A549 (cell line): ENCODE results near the gene ATF5.

Experiments
- HOXB5 ChIP-seq: fragments of 250-450 bp; sonication (Bioruptor Pico); IDR thresholded peaks from 2 replicates; pipeline ENCODE4 v1.5.0; 2020; ENCODE audit warnings: mild to moderate bottlenecking, moderate library complexity
- POLR2A ChIP-seq: IDR thresholded peaks from 2 replicates; pipeline ENCODE4 v1.6.1; 2012; ENCODE audit warnings: mild to moderate bottlenecking, low read length
- USF2 ChIP-seq: fragments of 450-650 bp; IDR thresholded peaks from 2 replicates; pipeline ENCODE4 v1.6.1; 2014; ENCODE audit warnings: antibody characterized with exemption
- TF ChIP-seq, protein P1 (sequence below): fragments of >200 bp; sonication (Bioruptor Twin); formaldehyde crosslinking; IDR thresholded peaks from 3 replicates; pipeline ENCODE4 v1.5.1; 2016

GRCh38 chr19:49929611-49930482 is 842 bp downstream of the ATF5 start:
- TF ChIP-seq, protein P1, sequence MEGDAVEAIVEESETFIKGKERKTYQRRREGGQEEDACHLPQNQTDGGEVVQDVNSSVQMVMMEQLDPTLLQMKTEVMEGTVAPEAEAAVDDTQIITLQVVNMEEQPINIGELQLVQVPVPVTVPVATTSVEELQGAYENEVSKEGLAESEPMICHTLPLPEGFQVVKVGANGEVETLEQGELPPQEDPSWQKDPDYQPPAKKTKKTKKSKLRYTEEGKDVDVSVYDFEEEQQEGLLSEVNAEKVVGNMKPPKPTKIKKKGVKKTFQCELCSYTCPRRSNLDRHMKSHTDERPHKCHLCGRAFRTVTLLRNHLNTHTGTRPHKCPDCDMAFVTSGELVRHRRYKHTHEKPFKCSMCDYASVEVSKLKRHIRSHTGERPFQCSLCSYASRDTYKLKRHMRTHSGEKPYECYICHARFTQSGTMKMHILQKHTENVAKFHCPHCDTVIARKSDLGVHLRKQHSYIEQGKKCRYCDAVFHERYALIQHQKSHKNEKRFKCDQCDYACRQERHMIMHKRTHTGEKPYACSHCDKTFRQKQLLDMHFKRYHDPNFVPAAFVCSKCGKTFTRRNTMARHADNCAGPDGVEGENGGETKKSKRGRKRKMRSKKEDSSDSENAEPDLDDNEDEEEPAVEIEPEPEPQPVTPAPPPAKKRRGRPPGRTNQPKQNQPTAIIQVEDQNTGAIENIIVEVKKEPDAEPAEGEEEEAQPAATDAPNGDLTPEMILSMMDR = no peak
- peak; percentile 96 for TF ChIP-seq POLR2A
- peak; percentile 32; the same call in 1 of the 2 replicates for TF ChIP-seq USF2
- 0 out of 2 replicates have a peak, but pooled peaks have one; percentile 62 for TF ChIP-seq HOXB5
